ENCODE results near the gene ZNF716.

ZNF716 gene

DNA sequence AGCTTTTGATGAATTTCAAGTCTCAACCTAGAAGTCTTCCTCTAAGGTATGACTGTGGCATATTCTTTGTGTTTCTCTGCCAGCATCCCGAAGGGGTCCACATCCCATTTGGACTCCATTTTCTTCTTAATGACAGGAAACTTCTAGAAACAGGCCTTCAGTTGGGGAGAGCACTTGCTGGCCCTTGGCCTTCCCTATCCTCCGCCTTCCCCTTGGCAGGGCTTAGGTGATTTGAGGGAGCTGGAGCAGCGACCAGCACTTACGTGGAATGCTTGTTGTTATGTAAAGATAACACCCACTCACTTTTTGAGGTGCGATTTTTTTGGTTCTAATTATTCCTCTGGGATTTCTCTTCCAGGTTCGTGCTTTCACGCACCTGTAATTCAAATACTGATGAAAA is 42.9 kb upstream of the ZNF716 start:
- DNase-seq (ENCODE audit: extremely low spot score): no peak
- ChIA-PET CTCF (no interaction called here), POLR2A (no interaction called here)
- TF ChIP-seq FOXM1 (IDR thresholded peaks at IDR 0.05; ENCODE audit: borderline replicate concordance) (no peak), ARNT (IDR thresholded peaks at IDR 0.05) (no peak), SUZ12 (IDR thresholded peaks at IDR 0.05) (no peak), LEF1 (IDR thresholded peaks at IDR 0.05; ENCODE audit: borderline replicate concordance) (no peak), ZNF384 (IDR thresholded peaks at IDR 0.05) (no peak), HDGF (IDR thresholded peaks at IDR 0.05; ENCODE audit: borderline replicate concordance) (no peak), ELF4 (IDR thresholded peaks at IDR 0.05) (no peak), TARDBP (IDR thresholded peaks at IDR 0.05) (no peak), SP1 (IDR thresholded peaks at IDR 0.05) (no peak), L3MBTL2 (conservative IDR thresholded peaks at IDR 0.05) (no peak), NFRKB (IDR thresholded peaks at IDR 0.05) (no peak), BHLHE40 (IDR thresholded peaks at IDR 0.05; ENCODE audit: borderline replicate concordance) (no peak), CTBP1 (IDR thresholded peaks at IDR 0.05; ENCODE audit: borderline replicate concordance) (no peak), FOXA1 (IDR thresholded peaks at IDR 0.05) (no peak), FOXK2 (IDR thresholded peaks at IDR 0.05) (no peak)
- TF ChIP-seq, protein P1, sequence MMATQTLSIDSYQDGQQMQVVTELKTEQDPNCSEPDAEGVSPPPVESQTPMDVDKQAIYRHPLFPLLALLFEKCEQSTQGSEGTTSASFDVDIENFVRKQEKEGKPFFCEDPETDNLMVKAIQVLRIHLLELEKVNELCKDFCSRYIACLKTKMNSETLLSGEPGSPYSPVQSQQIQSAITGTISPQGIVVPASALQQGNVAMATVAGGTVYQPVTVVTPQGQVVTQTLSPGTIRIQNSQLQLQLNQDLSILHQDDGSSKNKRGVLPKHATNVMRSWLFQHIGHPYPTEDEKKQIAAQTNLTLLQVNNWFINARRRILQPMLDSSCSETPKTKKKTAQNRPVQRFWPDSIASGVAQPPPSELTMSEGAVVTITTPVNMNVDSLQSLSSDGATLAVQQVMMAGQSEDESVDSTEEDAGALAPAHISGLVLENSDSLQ (IDR thresholded peaks at IDR 0.05): no peak

DNA sequence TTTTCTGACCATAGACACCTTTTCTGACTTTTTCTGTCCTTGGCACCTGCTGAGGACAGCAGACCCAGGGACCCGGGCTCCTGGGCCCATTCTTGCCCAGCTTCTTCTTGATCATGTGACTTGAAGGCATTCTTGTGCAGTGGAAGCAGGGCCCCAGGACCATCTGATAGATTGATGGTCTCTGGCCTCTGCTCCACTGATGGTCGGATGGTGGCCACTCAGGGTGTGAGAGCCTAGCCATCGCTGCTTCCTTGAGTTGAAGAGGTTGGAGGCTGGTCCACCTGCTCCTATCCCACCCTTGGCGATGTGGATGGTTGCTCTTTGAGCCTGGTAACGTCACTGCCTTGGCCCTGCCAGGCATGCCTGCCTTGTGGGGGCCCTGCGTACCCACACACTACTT is 37.8 kb upstream of the ZNF716 start:
- TF ChIP-seq, protein P1 (IDR thresholded peaks at IDR 0.05): no peak
- TF ChIP-seq SUZ12 (IDR thresholded peaks at IDR 0.05): no peak
- TF ChIP-seq TARDBP (IDR thresholded peaks at IDR 0.05): no peak
- no peak for TF ChIP-seq LEF1 (IDR thresholded peaks at IDR 0.05; ENCODE audit: borderline replicate concordance)
- no peak for TF ChIP-seq ARNT (IDR thresholded peaks at IDR 0.05)
- no peak for TF ChIP-seq BHLHE40 (IDR thresholded peaks at IDR 0.05; ENCODE audit: borderline replicate concordance)
- TF ChIP-seq ZNF384 (IDR thresholded peaks at IDR 0.05): no peak
- no peak for TF ChIP-seq ELF4 (IDR thresholded peaks at IDR 0.05)
- TF ChIP-seq FOXM1 (IDR thresholded peaks at IDR 0.05; ENCODE audit: borderline replicate concordance): no peak
- TF ChIP-seq CTBP1 (IDR thresholded peaks at IDR 0.05; ENCODE audit: borderline replicate concordance): no peak
- no peak for TF ChIP-seq SP1 (IDR thresholded peaks at IDR 0.05)
- ChIA-PET CTCF (no interaction called here), POLR2A (no interaction called here)
- no peak for DNase-seq (ENCODE audit: extremely low spot score)

DNA sequence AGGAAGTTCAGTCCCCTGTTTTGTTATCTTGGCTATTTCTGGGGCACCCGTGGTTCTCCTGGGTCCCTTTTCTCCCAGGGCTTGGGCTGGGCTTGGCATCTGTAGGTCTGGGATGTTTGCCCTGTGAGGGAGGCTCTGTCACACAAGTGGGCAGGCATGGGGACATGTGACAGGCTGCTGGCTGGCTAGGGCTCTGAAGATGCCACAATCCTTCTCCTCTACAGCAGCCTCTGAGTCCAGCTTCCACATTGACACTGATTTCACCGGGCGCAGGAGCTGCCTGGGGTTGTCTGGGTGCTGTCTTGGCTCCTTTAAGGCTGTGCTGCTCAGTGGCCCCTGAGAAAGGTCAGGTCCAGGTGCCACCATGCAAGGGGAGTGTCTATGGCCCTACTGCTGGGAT is 37.4 kb upstream of the ZNF716 start:
- POLR2A ChIA-PET: no interaction called here
- TF ChIP-seq TARDBP (IDR thresholded peaks at IDR 0.05) (no peak), HDGF (IDR thresholded peaks at IDR 0.05; ENCODE audit: borderline replicate concordance) (no peak), NFRKB (IDR thresholded peaks at IDR 0.05) (no peak), FOXM1 (IDR thresholded peaks at IDR 0.05; ENCODE audit: borderline replicate concordance) (no peak), FOXK2 (IDR thresholded peaks at IDR 0.05) (no peak)
- CTCF ChIA-PET: no interaction called here
- DNase-seq (ENCODE audit: extremely low spot score): no peak

DNA sequence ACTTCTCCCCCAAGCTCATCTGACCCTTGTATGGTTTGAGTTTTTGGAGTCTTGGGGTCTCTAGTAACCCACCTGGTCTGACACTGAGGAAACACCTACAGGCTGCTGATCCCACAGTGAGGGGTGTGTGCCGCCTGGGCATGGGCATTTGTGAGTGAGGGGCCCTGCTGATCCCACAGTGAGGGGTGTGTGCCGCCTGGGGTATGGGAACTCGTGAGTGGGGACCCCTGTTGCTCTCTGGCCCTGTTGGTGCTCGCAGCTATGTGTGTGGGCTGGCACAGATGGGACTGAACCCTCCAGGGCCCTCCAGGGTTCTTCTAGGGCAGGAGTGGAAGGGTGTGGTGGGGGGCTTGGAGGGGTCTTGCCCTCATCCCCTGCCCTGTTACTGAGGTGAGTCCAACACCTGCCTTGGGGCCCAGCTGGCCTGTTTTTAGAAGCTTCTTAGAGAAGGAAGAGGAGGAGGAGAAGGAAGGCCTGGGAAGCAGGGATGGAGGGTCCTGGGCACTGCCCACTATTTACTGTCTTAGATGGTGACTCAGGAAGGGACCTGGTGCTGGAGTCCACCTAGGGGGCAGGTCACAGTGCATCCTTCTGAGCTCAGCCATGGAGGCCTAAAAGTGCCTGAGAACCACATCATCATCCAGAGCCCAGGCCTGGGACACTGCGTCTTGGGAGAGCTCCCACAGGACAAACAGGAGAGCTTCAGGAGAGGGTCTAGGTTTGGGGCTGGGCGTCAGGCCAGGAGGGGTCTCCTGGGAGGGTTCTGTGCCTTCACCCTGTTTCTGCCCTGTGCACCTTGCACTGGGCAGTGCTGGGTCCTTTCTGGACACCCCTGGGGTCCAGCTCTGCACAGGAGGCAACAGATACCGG is 36.2 kb upstream of the ZNF716 start:
- POLR2A ChIA-PET: no interaction called here
- DNase-seq (ENCODE audit: extremely low spot score): no peak
- CTCF ChIA-PET: no interaction called here
- TF ChIP-seq SUZ12 (IDR thresholded peaks at IDR 0.05) (no peak), FOXK2 (IDR thresholded peaks at IDR 0.05) (no peak), TARDBP (IDR thresholded peaks at IDR 0.05) (no peak), FOXA1 (IDR thresholded peaks at IDR 0.05) (no peak), ELF4 (IDR thresholded peaks at IDR 0.05) (no peak)
- TF ChIP-seq, protein P1 (IDR thresholded peaks at IDR 0.05): no peak

DNA sequence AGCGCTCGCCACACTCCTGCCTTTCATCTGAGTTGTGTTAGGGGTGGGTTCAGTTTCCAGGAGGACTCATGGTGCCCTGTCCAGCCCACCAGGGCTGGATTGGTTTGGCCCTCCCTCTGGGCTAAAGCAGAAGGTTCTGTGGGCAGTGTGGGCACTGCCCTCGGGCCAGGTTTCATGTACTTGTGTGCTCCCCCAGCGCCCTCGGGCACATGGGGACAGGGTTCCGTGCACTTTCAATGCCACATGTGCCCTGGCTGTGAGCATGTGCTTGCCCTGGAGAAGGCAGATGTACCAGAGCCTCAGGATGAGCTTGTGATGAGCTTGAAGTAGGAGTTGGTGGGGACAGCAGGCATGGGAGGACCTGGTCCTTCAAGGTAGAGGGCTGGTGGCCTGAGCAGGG is 35.6 kb upstream of the ZNF716 start:
- no peak for TF ChIP-seq FOXM1 (IDR thresholded peaks at IDR 0.05; ENCODE audit: borderline replicate concordance)
- TF ChIP-seq LEF1 (IDR thresholded peaks at IDR 0.05; ENCODE audit: borderline replicate concordance): no peak
- no peak for TF ChIP-seq SUZ12 (IDR thresholded peaks at IDR 0.05)
- TF ChIP-seq FOXA1 (IDR thresholded peaks at IDR 0.05): no peak
- TF ChIP-seq NFRKB (IDR thresholded peaks at IDR 0.05): no peak
- no peak for TF ChIP-seq ELF4 (IDR thresholded peaks at IDR 0.05)
- TF ChIP-seq ARNT (IDR thresholded peaks at IDR 0.05): no peak
- TF ChIP-seq HDGF (IDR thresholded peaks at IDR 0.05; ENCODE audit: borderline replicate concordance): no peak
- TF ChIP-seq TARDBP (IDR thresholded peaks at IDR 0.05): no peak
- TF ChIP-seq L3MBTL2 (conservative IDR thresholded peaks at IDR 0.05): no peak
- POLR2A ChIA-PET: no interaction called here
- CTCF ChIA-PET: no interaction called here
- no peak for DNase-seq (ENCODE audit: extremely low spot score)

DNA sequence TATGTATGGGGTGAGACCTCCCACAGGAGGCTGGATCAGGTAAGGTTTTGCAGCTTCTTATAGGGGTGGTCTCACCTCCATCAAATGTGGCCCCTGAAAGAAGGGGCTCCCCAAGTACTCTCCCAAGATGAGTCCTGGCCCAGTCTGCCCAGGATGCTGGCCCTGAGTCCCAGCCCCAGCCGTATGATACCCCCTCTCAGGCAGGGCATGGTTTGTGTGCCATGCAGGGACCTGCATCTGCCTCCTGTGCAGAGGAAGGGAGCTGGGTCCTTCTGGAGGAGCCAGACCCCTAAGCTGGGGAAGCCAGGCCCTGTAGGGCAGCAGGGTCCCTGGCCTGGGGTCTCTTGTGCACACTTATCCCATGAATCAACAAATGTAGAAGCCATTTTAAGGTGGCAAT is 35.1 kb upstream of the ZNF716 start:
- TF ChIP-seq SUZ12 (IDR thresholded peaks at IDR 0.05) (no peak), L3MBTL2 (conservative IDR thresholded peaks at IDR 0.05) (no peak), FOXK2 (IDR thresholded peaks at IDR 0.05) (no peak), CTBP1 (IDR thresholded peaks at IDR 0.05; ENCODE audit: borderline replicate concordance) (no peak), ZNF384 (IDR thresholded peaks at IDR 0.05) (no peak), HDGF (IDR thresholded peaks at IDR 0.05; ENCODE audit: borderline replicate concordance) (no peak), TARDBP (IDR thresholded peaks at IDR 0.05) (no peak), FOXM1 (IDR thresholded peaks at IDR 0.05; ENCODE audit: borderline replicate concordance) (no peak), NFRKB (IDR thresholded peaks at IDR 0.05) (no peak), BHLHE40 (IDR thresholded peaks at IDR 0.05; ENCODE audit: borderline replicate concordance) (no peak)
- TF ChIP-seq, protein P1 (IDR thresholded peaks at IDR 0.05): no peak
- ChIA-PET POLR2A (no interaction called here), CTCF (no interaction called here)
- no peak for DNase-seq (ENCODE audit: extremely low spot score)
